Stimulated activated naive B cell treated with anti-CD40 and anti-IgM and Interleukin-4, amounts not matched to agents 10 μg/mL and 1 μg/mL and 100 μg/mL, for 72 hours (primary cell): ENCODE measurements around the gene HRH3.

Source experiments
- ATAC-seq, 2 donors: fragments of 150-1000 bp; cut with Tn5 transposase; replicated peaks; 2 replicates each; pipeline ENCODE4 v1.10.0; 2021; ENCODE audit warnings: moderate library complexity in 1 of 2
- DNase-seq: peaks from one replicate; pipeline ENCODE4 v3.0.0; 2021
- H3K27ac Mint-ChIP-seq: one replicate; pipeline ENCODE4 v1.8.0; 2022; ENCODE audit warnings: mild to moderate bottlenecking, mixed read lengths
- H3K27me3 Mint-ChIP-seq, 2 donors: one replicate each; pipeline ENCODE4 v1.8.0; 2022; ENCODE audit warnings: mixed read lengths in 2 of 2
- H3K36me3 Mint-ChIP-seq, 2 donors: one replicate each; pipeline ENCODE4 v1.8.0; 2022; ENCODE audit warnings: mixed read lengths in 2 of 2, mild to moderate bottlenecking in 1 of 2
- H3K4me1 Mint-ChIP-seq, 2 donors: one replicate each; pipeline ENCODE4 v1.8.0; 2022; ENCODE audit warnings: mixed read lengths in 2 of 2, mild to moderate bottlenecking in 1 of 2
- H3K4me3 Mint-ChIP-seq, 2 donors: one replicate each; pipeline ENCODE4 v1.8.0; 2022; ENCODE audit warnings: mild to moderate bottlenecking in 2 of 2, mixed read lengths in 2 of 2, moderate library complexity in 1 of 2
- H3K9me3 Mint-ChIP-seq, 2 donors: one replicate each; pipeline ENCODE4 v1.8.0; 2022; ENCODE audit warnings: mixed read lengths in 2 of 2, mild to moderate bottlenecking in 1 of 2

HRH3 gene

DNA sequence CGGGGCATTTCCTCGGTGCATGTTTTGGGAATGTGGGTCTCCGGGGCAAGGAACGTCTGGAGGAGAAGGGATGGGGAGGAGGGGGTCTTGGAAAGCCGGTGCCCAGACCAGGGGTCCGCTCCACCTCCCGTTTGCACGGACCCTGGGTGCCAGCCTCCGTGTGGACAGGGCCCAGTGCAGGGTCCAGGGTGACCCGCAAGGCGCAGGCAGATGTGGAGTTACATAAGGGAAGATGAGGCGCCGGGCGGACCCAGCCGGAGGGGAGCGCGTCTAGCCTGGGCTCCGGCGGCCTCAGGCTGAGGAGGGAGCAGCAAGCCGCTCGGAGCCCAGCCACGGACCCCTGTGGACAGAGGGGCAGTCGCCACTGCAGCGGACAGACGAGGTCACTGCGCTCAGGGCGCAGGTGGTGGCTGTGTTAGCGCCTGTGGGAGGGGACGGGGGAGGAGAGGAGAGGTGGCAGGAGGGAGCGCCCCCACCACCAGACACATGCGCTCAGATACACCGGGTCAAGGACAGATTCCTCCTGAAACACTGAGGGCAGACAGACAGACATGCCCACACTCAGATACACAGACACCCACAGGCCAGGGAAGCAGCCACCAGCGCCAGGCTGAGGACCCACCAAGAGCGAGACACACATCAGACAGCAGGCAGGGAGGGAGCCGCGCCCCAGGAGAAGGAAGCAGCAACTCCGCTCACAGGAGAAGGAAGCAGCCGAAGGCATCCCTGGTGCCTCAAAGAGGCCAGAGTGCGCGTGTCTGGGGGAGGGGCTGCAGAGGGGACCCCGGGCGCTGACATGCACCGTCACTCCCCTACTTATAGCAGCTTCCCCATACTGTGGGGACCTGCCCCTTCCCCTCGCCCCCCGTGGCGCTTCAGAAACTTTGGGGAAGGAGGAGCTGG lies 839 bp upstream of the HRH3 start:
- DNase-seq (no peak), ATAC-seq (no peak)
- Mint-ChIP-seq H3K27me3 (peaks cover 55 to 81% of the 10 kb centered on the region in 2 donors), H3K4me3 (peak overlapping the region in 1 of 2 donors; percentile 41), H3K4me1 (peaks cover 9 to 18% of the 10 kb centered on the region in 2 donors), H3K36me3 (no peaks in the 10 kb centered on the region), H3K27ac (no peak overlapping the region), H3K9me3 (no peaks in the 10 kb centered on the region)

DNA sequence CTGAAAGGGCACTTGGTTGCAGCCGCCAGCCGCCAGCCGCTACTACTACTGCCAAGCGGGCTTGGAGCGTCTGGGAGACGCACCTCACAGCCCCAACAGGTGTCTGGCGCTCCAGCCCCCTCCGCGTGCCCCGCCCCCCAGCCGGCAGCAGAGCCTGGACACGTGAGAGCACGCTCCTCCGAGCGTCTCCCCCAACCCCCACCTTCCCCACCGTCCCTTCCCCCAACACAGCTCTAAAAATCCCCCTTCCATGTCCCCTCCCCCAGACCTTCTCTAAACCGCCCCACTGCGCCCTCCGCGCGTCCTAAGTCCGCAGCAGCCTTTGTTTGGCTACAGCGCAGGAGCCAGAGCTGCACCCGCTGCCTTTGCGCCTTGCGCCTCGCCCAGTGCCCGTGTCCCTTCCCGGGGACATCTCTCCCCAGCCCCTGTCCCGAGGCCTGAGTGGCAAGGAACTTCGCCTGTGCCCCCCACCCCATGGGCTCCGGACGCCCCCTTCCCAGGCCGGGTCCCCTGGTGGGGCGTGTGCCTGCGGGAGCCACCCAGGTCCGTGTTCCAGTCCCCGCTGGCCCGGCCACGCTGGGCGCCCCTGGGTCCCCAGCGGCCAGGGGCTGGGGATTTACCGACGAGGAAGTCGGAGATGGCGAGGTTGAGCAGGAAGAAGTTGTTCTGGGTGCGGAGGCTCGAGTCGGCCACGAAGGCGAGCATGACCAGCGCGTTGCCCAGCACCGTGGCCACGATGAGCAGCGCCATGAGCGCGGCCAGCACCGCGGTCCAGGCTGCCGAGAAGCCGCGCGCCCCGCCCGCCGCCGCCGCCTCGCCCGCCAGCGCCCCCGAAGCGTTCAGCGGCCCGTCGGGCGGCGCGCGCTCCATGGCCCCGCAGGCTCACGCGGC lies 732 bp downstream of the HRH3 start:
- peaks cover 9 to 18% of the 10 kb centered on the region in 2 donors for H3K4me1 Mint-ChIP-seq
- H3K9me3 Mint-ChIP-seq = no peaks in the 10 kb centered on the region
- DNase-seq (no peak), ATAC-seq (peak; percentile 19 to 30)
- peak overlapping the region; percentile 59 to 71 for H3K4me3 Mint-ChIP-seq
- H3K27me3 Mint-ChIP-seq = peaks cover 60 to 84% of the 10 kb centered on the region in 2 donors
- H3K36me3 Mint-ChIP-seq = no peaks in the 10 kb centered on the region
- no peak overlapping the region for H3K27ac Mint-ChIP-seq

DNA sequence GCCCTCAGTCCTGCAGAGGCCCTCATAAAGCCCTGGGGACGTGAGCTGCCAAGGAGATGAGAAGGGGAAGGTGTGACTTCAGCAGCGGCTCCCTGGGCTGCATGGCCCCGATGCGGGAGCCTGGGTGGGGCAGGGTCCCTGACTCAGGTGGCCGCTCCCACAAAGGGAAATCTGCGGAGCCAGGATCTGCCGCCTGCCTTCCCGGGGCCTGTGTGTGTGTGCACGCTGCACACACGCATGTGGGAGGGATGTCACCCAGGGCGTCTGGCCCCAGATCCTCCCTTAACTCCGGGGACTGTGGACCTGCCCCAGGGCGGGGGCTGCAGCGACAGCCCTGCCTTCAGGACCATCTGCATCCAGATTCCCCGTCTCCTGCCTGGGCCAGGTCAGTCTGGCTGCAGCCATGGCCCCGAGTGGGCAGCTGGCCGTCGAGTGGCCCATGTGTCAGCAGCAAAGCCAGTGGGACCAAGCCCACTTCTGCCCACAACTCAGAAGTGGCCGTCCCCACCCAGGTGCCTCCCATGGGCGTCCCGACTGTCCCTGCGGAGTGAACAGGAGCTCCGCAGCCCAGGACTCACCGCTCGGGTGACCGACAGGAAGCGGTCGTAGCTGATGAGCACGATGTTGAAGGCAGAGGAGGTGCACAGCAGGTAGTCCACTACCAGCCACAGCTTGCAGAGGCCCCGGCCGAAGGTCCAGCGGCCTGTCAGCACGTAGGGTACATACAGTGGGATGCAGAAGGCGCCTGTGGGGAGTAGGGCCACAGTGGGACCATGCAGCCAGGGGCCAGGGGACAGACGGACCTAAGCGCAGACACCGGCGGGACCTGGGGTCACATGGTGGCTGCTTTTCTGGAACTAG lies 1.9 kb downstream of the HRH3 start:
- no peak for DNase-seq
- Mint-ChIP-seq H3K27me3 (peaks cover 58 to 82% of the 10 kb centered on the region in 2 donors), H3K36me3 (no peaks in the 10 kb centered on the region), H3K4me3 (no peak overlapping the region), H3K27ac (no peak overlapping the region), H3K4me1 (peaks cover 9 to 18% of the 10 kb centered on the region in 2 donors), H3K9me3 (no peaks in the 10 kb centered on the region)
- ATAC-seq = no peak

DNA sequence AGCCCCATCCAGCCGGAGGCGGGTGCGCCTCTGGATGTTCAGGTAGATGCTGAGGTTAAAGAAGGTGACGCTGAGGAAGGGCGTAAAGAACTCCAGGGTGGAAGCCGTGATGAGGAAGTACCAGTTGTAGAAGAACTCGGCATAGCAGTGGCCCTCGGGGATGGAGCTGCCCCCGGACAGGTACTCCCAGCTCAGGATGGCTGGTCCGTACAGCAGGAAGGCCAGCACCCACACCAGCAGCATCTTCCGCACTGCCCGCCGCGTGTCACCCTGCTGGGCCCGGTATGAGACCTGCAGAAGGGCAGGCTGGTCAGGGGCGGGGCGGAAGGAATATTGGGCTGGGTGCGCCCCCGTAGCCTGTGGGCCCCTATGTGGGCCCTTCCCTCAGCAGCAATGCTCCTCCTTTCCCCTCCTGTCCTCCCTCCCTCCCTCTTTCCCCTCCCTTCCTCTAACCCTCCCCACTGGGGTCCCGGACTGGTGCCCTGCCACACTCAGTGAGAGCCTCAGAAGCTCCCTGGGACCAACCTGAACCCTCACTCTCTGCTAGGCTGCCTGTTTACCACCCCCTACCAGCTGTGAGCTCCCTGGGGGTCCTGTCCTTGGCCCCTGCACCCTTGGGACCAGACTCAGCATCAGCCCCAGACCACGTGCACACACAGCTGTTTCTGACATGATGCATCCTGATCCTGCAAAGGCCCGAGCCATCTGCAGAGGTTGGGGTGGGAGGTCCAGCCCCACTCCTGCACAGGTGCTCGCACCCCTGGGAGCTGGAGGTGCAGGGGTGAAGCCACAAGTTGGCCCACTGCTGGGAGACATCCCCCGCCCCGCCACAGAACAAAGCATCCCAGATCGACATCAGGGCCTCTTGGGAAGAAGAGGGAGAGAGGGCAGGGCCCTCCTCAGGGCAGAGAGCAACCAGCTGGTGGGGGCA lies 3.2 kb downstream of the HRH3 start:
- H3K36me3 Mint-ChIP-seq = no peaks in the 10 kb centered on the region

DNA sequence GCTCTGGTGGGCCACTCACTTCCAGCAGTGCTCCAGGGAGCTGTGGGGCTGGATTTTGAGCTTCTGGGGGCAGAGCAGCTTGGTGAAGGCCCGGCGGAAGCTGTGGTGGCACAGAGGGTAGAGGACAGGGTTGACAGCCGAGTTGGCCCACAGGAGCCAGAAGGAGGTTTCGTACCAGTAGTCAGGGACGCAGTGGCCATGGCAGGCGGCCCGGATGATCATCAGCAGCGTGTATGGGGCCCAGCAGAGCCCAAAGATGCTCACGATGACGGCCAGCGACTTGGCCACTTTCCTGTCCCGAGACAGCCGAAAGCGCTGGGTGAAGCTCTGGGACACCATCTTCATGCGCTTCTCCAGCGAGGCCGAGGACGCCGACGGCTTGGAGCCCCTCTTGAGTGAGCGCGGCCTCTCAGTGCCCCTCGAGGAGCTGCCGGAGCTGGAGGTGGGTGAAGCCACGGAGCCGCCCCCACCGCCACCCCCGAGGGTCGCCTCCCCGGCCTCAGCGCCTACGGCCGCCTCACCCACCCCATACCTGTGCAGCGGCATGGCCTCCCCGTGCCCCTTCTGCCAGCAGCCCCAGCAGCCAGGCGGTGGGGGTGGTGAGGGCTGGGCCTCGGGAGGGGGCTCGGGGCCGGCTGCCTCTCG lies 4.0 kb downstream of the HRH3 start:
- no peak for ATAC-seq
- peaks cover 8 to 15% of the 10 kb centered on the region in 2 donors for H3K4me1 Mint-ChIP-seq
- H3K36me3 Mint-ChIP-seq = no peaks in the 10 kb centered on the region
- no peak overlapping the region for H3K4me3 Mint-ChIP-seq
- peaks cover 49 to 74% of the 10 kb centered on the region in 2 donors for H3K27me3 Mint-ChIP-seq
- no peaks in the 10 kb centered on the region for H3K9me3 Mint-ChIP-seq
- no peak for DNase-seq
- no peak overlapping the region for H3K27ac Mint-ChIP-seq

More for the DNA sequence above, 3.2 kb downstream of the HRH3 start:
- H3K27ac Mint-ChIP-seq = no peak overlapping the region
- H3K4me1 Mint-ChIP-seq = peaks cover 9 to 18% of the 10 kb centered on the region in 2 donors
- no peak for DNase-seq
- peaks cover 56 to 79% of the 10 kb centered on the region in 2 donors for H3K27me3 Mint-ChIP-seq
- ATAC-seq = no peak
- H3K9me3 Mint-ChIP-seq = no peaks in the 10 kb centered on the region
- no peak overlapping the region for H3K4me3 Mint-ChIP-seq

DNA sequence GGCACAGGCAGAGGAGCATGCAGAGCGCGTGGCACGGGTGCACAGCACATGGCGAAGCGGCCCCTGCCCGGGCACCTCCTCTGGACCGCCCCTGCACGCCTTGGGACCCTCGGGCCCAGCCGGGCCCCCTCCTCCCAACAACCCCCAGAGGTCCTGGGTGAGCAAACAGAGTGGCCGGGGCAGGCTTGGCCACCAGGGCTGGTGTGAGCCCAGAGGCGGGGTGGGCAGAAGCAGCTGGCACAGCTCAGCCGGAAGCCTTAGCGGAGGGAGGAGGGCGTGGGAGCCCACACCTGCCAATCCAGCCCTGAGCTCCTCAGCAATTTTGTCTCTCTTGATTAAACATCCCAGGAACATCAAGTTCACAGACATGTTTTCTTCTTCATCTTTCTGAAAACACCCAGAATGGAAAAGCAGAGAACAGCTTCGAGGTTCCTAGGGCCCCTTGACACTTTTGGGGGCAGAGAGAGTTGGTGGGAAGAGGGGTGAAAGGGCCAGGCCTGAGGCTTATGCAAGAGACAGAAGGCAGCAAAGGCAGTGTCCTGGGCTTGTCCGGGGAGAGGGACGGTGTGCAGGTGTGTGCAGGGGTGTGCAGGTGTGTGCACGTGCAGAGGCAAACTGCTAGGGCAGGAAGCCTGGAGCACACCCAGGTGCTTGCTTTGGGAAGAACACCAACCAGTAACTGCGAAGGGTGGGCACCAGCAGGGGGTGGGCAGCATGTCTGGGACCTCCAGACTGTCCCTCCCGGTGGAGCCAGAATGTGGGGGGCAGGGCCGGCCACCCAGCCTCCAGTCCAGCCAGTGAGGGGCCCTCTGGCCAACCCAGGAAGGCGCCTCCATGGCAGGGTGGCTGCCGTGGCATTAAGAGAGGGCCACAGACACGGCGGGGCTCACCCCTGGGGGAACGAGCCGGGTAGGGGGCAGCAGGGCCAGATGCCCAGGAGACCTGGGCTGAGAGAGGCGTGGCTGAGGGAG lies 4.8 kb downstream of the HRH3 start:
- ATAC-seq = no peak
- no peak for DNase-seq
- no peaks in the 10 kb centered on the region for H3K9me3 Mint-ChIP-seq
- H3K27ac Mint-ChIP-seq = no peak overlapping the region
- peaks cover 3 to 8% of the 10 kb centered on the region in 2 donors for H3K4me1 Mint-ChIP-seq
- peaks cover 43 to 74% of the 10 kb centered on the region in 2 donors for H3K27me3 Mint-ChIP-seq
- no peaks in the 10 kb centered on the region for H3K36me3 Mint-ChIP-seq
- no peak overlapping the region for H3K4me3 Mint-ChIP-seq

DNA sequence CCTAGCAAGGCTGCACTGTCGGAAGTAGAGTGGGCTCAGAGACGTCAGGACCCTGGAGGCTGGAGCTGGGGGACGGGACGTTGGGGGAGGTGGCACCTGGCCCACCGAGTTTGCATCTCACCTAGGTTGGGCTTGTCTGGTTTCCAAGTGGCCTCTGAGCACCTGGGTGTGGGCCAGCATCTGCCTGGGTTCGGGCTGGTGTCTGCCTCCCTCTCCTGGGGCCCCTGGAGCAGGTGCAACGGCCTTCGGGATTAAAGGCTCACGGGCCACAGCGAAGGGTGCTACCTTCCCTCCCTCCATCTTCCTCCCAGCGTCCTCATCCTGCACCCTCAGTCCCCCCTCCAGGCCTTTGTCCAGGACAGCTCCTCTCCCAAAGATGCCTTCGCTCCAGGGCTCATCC lies 6.0 kb downstream of the HRH3 start:
- Mint-ChIP-seq H3K4me1 (peaks cover 1 to 3% of the 10 kb centered on the region in 2 donors), H3K36me3 (no peaks in the 10 kb centered on the region), H3K9me3 (no peaks in the 10 kb centered on the region), H3K4me3 (no peak overlapping the region), H3K27ac (no peak overlapping the region), H3K27me3 (peaks cover 39 to 75% of the 10 kb centered on the region in 2 donors)
- DNase-seq (no peak), ATAC-seq (no peak)

DNA sequence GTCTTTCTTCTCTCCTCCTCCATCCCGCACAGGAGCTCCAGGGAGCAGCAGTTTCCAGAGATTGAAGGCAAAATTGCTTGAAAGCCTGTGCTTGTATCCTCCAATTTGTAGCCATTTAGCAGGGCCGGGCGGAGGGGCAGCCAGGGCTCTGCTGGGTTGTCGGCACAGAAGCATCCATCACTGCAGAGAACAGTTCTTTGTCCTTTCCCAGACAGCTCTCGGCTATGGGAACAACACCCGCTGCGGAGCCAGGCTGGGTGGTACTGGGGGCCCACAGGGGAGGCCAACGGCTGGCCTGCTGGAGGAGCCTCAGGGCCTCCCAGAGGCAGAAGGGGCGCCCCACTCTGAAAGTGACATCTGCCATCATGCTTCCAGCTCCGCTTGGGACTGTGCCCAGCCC lies 7.8 kb downstream of the HRH3 start:
- Mint-ChIP-seq H3K27me3 (peaks cover 32 to 58% of the 10 kb centered on the region in 2 donors), H3K9me3 (no peaks in the 10 kb centered on the region), H3K4me1 (no peaks in the 10 kb centered on the region), H3K27ac (no peak overlapping the region), H3K4me3 (no peak overlapping the region), H3K36me3 (no peaks in the 10 kb centered on the region)
- ATAC-seq = no peak
- DNase-seq = no peak

DNA sequence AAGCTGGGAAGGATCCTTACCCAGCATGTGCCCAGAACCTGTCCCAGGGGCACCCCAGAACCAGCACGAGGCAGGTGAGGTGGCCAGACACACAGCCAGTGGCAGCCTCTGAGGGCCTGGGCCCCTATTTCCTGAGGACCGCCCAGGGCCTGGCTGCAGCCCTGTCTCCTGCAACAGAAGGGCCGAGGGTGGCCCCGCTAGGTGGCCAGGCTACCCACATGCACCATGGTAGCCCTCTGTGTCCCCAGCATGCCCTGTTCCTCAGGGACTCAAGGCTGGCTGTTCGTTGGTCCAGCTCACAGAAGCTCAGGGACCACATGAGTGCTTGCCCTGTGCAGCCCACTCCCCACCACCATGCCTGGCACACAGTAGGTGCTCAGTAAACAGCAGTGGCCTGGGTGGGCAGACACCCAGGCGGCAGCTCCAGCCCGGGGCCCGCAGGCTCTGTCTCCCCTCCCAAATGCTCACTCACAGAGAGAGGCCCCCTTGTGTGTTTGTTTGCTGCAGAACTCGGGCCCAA lies 8.2 kb downstream of the HRH3 start:
- Mint-ChIP-seq H3K4me1 (no peaks in the 10 kb centered on the region), H3K27me3 (peaks cover 28 to 53% of the 10 kb centered on the region in 2 donors), H3K4me3 (no peak overlapping the region), H3K27ac (no peak overlapping the region), H3K9me3 (no peaks in the 10 kb centered on the region), H3K36me3 (no peaks in the 10 kb centered on the region)
- ATAC-seq (no peak), DNase-seq (no peak)

DNA sequence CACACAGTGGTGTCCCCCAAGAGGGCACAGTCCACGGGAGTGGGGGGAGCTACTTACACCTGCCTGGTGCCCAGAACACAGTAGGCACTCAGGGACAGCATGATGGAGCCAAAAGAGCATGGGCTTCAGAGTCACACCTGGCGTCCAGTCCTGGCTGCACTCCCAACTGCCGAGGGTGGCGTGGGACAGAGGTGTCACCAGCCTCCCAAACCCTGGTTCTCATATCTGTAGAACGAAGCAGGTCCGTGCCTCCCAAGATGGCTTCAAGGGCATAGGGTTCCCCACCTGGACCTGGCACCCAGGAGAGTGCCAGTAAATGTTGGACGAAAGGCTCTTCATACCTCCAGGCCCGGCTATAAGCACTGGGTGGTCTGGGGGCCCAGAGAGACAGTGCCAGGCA lies 8.9 kb downstream of the HRH3 start:
- peaks cover 3% of the 10 kb centered on the region in 2 donors for H3K36me3 Mint-ChIP-seq
- DNase-seq = no peak
- no peaks in the 10 kb centered on the region for H3K9me3 Mint-ChIP-seq
- H3K4me1 Mint-ChIP-seq = no peaks in the 10 kb centered on the region
- no peak for ATAC-seq
- no peak overlapping the region for H3K27ac Mint-ChIP-seq
- H3K4me3 Mint-ChIP-seq = no peak overlapping the region
- H3K27me3 Mint-ChIP-seq = peaks cover 28 to 52% of the 10 kb centered on the region in 2 donors

DNA sequence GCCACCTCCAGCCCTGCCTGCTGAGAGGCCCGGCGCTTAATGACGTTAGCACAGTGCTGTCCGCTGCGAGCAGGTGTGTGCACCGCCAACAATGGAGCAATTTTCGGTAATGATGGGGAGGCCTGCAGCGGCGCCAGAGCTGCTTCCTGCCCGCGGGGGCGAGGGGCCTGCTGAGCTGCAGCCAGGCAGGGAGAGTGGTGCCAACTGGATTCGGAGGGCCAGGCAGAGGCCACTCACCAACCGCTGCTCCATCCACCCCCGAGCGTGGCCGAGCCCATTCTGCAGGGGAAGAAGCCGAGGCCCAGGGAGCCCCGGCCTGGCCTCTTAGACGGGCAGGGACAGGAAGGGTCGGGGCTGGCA lies 9.6 kb downstream of the HRH3 start:
- Mint-ChIP-seq H3K27ac (no peak overlapping the region), H3K9me3 (no peaks in the 10 kb centered on the region), H3K4me3 (no peak overlapping the region), H3K4me1 (no peaks in the 10 kb centered on the region), H3K36me3 (peaks cover 9 to 10% of the 10 kb centered on the region in 2 donors), H3K27me3 (peaks cover 23 to 45% of the 10 kb centered on the region in 2 donors)
- no peak for DNase-seq
- no peak for ATAC-seq
